Body of pancreas (tissue), 4 donors: Measurements from ENCODE around the gene EGLN3. TPM values are rescaled to one million over a fixed set of nuclear protein-coding genes. Genes with fewer than 3 reads are reported as not detected.

Experiments
- ATAC-seq: fragments of 150-250 bp; one replicate; pipeline ENCODE4 v1.9.1; 2016
- DNase-seq, 4 donors: peaks; one replicate each; pipeline ENCODE4 v3.0.0-alpha.2; 2019
- H3K27ac ChIP-seq, 4 donors: fragments of 200-600 bp; sonication (generic); 1 replicate in 3 of 4; 2 replicates in 1 of 4; pipeline versions ENCODE4 v1.5.1 to v1.6.1; 2016 to 2019; ENCODE audit warnings: mild to moderate bottlenecking in 1 of 4, mixed read lengths in 1 of 4, moderate library complexity in 1 of 4
- H3K27me3 ChIP-seq, 2 donors: fragments of 200-600 bp; sonication (generic); one replicate each; pipeline ENCODE4 v1.6.0; 2016; ENCODE audit warnings: mild to moderate bottlenecking in 1 of 2
- H3K36me3 ChIP-seq, 2 donors: fragments of 200-600 bp; sonication (generic); replicated peaks in 1 of 2; 2 replicates each; pipeline ENCODE4 v1.5.1; 2016; ENCODE audit warnings: low read depth in 2 of 2; ENCODE audit not compliant: insufficient read depth in 1 of 2
- H3K4me1 ChIP-seq: fragments of 200-600 bp; sonication (generic); one replicate; pipeline ENCODE4 v1.6.0; 2016
- H3K4me3 ChIP-seq, 2 donors: fragments of 200-600 bp; sonication (generic); 1 replicate in 1 of 2; 2 replicates in 1 of 2; pipeline ENCODE4 v1.5.1; 2016 to 2019
- H3K9me3 ChIP-seq, 3 donors: fragments of 200-600 bp; sonication (generic); 1 replicate in 2 of 3; 2 replicates in 1 of 3; pipeline ENCODE4 v1.5.1; 2016
- POLR2A ChIP-seq, 3 donors: fragments of 450-650 bp; IDR thresholded peaks; one replicate each; pipeline ENCODE4 v1.6.1; 2016; ENCODE audit warnings: antibody characterized with exemption in 3 of 3, mild to moderate bottlenecking in 2 of 3
- WGBS, 2 donors: methylation state at CpG; one replicate each; pipeline ENCODE4 v1.1.5; 2017; 5-methylcytosine and 5-hydroxymethylcytosine counted together
- intact Hi-C: fragments of 100-400 bp; cut with DNase I; formaldehyde crosslinking; loops from one replicate; pipeline ENCODE4 v1.15.1; 2023
- total RNA-seq, 2 donors: library from RNA; depleted of rRNA; stranded (reverse); fragments of >200 nt; gene quantifications; one replicate each; pipeline ENCODE4 v1.1.0, GENCODE V29; 2016
- TF ChIP-seq, protein P1 (sequence below), 7 experiments: fragments of 450-650 bp in 4 of 7; fragments of 200-600 bp in 3 of 7; sonication (generic) in 3 of 7; IDR thresholded peaks; one replicate each; pipeline ENCODE4 v1.5.1; 2016 to 2019; ENCODE audit warnings: antibody characterized with exemption in 7 of 7

EGLN3 gene
- total RNA-seq, 2 donors from 2014 or later: 2.0 to 7.0 TPM

DNA sequence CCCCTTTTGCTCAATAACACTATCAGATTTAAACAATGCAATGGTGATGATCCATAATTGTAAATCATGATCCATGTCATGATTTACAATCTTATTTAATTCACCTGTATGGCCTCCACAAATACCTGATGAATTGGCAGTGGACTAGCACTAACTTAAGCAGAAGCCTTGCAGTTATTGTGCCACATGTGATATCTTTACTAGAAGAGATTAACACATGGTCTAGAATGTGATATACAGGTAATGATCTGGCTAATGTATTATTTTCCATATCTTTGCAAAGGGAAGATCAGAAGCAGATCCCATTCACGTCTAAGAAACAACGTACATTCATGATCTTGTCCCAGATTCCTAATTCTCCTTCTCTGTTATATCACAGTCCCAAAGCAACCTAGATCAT lies 66.0 kb downstream of the EGLN3 start:
- Histone ChIP-seq H3K27me3 (no peaks in the 10 kb centered on the region), H3K4me1 (no peaks in the 10 kb centered on the region), H3K4me3 (no peak overlapping the region), H3K9me3 (peaks cover 0 to 4% (median 0%) of the 10 kb centered on the region in 3 donors), H3K27ac (no peak overlapping the region), H3K36me3 (no peaks in the 10 kb centered on the region)
- intact Hi-C loops: no loop called here
- DNase-seq (no peak), ATAC-seq (no peak)
- TF ChIP-seq, protein P1, sequence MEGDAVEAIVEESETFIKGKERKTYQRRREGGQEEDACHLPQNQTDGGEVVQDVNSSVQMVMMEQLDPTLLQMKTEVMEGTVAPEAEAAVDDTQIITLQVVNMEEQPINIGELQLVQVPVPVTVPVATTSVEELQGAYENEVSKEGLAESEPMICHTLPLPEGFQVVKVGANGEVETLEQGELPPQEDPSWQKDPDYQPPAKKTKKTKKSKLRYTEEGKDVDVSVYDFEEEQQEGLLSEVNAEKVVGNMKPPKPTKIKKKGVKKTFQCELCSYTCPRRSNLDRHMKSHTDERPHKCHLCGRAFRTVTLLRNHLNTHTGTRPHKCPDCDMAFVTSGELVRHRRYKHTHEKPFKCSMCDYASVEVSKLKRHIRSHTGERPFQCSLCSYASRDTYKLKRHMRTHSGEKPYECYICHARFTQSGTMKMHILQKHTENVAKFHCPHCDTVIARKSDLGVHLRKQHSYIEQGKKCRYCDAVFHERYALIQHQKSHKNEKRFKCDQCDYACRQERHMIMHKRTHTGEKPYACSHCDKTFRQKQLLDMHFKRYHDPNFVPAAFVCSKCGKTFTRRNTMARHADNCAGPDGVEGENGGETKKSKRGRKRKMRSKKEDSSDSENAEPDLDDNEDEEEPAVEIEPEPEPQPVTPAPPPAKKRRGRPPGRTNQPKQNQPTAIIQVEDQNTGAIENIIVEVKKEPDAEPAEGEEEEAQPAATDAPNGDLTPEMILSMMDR (IDR thresholded peaks at IDR 0.05): no peak
- no peak for TF ChIP-seq POLR2A (IDR thresholded peaks at IDR 0.05)
- 72 to 81% methylated on average over 2 of the region's 2 CpGs for WGBS, 2 donors

DNA sequence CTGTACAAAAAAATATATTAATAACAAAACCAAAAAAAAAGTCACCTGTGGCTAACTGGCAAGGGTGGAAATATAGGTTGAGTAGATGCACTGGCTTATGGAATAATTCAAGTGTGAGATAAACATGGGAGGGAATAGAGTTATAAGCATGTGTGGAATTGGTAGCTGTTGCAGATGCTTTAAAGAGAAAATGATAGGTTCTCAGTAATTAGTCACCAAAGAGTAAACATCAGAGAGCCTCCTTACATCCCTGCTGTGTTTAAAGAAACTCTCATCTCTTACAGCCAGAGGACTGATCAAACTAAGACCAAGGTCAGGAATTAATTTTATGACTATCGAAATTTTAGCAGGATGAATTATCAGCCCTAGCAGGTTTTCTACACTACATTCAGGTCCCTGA lies 70.5 kb downstream of the EGLN3 start:
- Histone ChIP-seq H3K4me1 (no peaks in the 10 kb centered on the region), H3K27me3 (no peaks in the 10 kb centered on the region), H3K9me3 (peaks cover 0 to 10% (median 0%) of the 10 kb centered on the region in 3 donors), H3K27ac (no peak overlapping the region), H3K4me3 (no peak overlapping the region), H3K36me3 (no peaks in the 10 kb centered on the region)
- ATAC-seq (no peak), DNase-seq (no peak)
- TF ChIP-seq, protein P1 (IDR thresholded peaks at IDR 0.05): no peak
- no peak for TF ChIP-seq POLR2A (IDR thresholded peaks at IDR 0.05)
- 63 to 64% methylated on average over 1 of the region's 1 CpG for whole genome bisulfite sequencing, 2 donors
- intact Hi-C loops: no loop called here

DNA sequence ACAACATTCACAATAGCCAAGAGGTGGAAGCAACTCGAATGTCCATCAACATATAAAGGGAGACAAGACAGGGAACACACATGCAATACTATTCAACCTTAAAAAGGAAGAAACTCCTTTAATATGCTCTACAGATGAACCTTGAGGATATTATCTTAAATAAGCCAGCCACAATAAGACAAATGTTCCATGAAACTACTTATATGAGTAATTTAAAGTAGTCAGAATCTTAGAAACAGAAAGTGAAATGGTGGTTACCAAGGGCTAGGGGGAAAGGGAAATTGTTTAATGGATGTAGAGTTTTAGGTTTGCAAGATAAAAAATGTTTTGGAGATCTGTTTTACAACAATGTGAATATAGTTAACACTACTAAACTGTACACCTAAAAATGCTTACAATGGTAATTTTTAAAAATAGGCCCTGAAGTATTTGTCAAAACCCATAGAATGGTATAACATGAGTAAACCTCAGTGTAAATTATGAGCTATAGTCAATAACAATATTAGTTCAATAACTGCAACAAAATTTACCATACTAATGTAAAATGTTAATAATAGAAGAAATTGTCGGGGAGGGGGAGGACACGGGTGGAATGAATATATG lies 71.1 kb downstream of the EGLN3 start:
- DNase-seq (no peak), ATAC-seq (no peak)
- WGBS, 2 donors: 77 to 84% methylated on average over 3 of the region's 3 CpGs
- Histone ChIP-seq H3K4me1 (no peaks in the 10 kb centered on the region), H3K27me3 (no peaks in the 10 kb centered on the region), H3K4me3 (no peak overlapping the region), H3K36me3 (no peaks in the 10 kb centered on the region), H3K27ac (no peak overlapping the region), H3K9me3 (peaks cover 0 to 10% (median 0%) of the 10 kb centered on the region in 3 donors)
- intact Hi-C loops: no loop called here
- TF ChIP-seq, protein P1 (IDR thresholded peaks at IDR 0.05): no peak
- TF ChIP-seq POLR2A (IDR thresholded peaks at IDR 0.05): no peak

DNA sequence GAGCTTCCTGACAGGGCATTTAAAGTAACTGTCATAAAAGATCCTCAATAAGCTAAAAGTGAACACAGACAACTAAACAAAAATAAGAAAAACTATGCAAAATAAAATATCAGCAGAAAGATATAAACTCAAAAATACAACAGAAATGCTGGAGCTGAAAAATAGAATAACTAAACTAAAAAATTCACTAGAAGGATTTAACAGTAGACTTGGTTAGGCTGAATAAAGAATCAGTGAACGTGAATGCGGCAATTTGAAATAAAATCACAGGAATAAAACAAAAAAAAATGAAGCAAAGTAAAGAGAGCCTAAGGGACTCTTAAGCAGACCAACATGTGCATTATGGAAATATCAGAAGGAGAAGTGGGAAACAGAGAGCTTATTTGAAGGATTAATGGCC lies 74.6 kb downstream of the EGLN3 start:
- no peaks in the 10 kb centered on the region for H3K27me3 ChIP-seq
- intact Hi-C loops: no loop called here
- ATAC-seq: no peak
- WGBS, 2 donors: 92 to 96% methylated on average over 2 of the region's 2 CpGs
- H3K27ac ChIP-seq: no peak overlapping the region
- H3K9me3 ChIP-seq: peaks cover 0 to 6% (median 0%) of the 10 kb centered on the region in 3 donors
- no peaks in the 10 kb centered on the region for H3K36me3 ChIP-seq
- no peaks in the 10 kb centered on the region for H3K4me1 ChIP-seq
- DNase-seq: no peak
- TF ChIP-seq, protein P1 (IDR thresholded peaks at IDR 0.05): no peak
- TF ChIP-seq POLR2A (IDR thresholded peaks at IDR 0.05): no peak
- no peak overlapping the region for H3K4me3 ChIP-seq
